ENCODE measurements around the gene RPAP3.

Gene RPAP3

GRCh38 chr12:47745485-47746041 lies 39.7 kb upstream of the RPAP3 start:
- Histone ChIP-seq H3K36me3 (ENCODE audit: insufficient read depth, low read length) (no peaks in the 10 kb centered on the region), H3K4me3 (ENCODE audit: low read depth, low read length, poor library complexity, severe bottlenecking) (no peak overlapping the region), H4K20me1 (ENCODE audit: insufficient read depth, low read length) (no peaks in the 10 kb centered on the region), H3K9me3 (ENCODE audit: low read length) (no peaks in the 10 kb centered on the region), H3K4me2 (ENCODE audit: low read length) (no peak overlapping the region), H2AFZ (ENCODE audit: low read length) (no peak overlapping the region), H3K79me2 (ENCODE audit: insufficient read depth, low read length) (no peaks in the 10 kb centered on the region), H3K9me2 (ENCODE audit: low read depth, low read length) (no peaks in the 10 kb centered on the region), H3K27me3 (ENCODE audit: insufficient read depth, low read length) (no peaks in the 10 kb centered on the region; the same call in 1 of the 2 replicates), H3K9ac (ENCODE audit: low read length) (no peak overlapping the region), H3K27ac (ENCODE audit: low read depth, low read length, poor library complexity, severe bottlenecking) (no peak overlapping the region), H3K4me1 (ENCODE audit: insufficient read depth, low read length, severe bottlenecking) (peaks cover 12% of the 10 kb centered on the region), H3F3A (ENCODE audit: insufficient read depth, low read length) (peaks cover 5% of the 10 kb centered on the region; the same call in 1 of the 2 replicates)
- TF ChIP-seq CTCF (IDR thresholded peaks at IDR 0.05; ENCODE audit: low read length) (no peak), EZH2 (IDR thresholded peaks at IDR 0.05; ENCODE audit: borderline replicate concordance, low read length) (no peak)

GRCh38 chr12:47744778-47745436 lies 39.1 kb upstream of the RPAP3 start:
- Histone ChIP-seq H3K9me3 (ENCODE audit: low read length) (no peaks in the 10 kb centered on the region), H3F3A (ENCODE audit: insufficient read depth, low read length) (peaks cover 5% of the 10 kb centered on the region; the same call in 1 of the 2 replicates), H3K79me2 (ENCODE audit: insufficient read depth, low read length) (no peaks in the 10 kb centered on the region), H3K36me3 (ENCODE audit: insufficient read depth, low read length) (no peaks in the 10 kb centered on the region), H3K4me3 (ENCODE audit: low read depth, low read length, poor library complexity, severe bottlenecking) (no peak overlapping the region), H3K27ac (ENCODE audit: low read depth, low read length, poor library complexity, severe bottlenecking) (no peak overlapping the region), H3K9me2 (ENCODE audit: low read depth, low read length) (no peaks in the 10 kb centered on the region), H2AFZ (ENCODE audit: low read length) (no peak overlapping the region), H3K9ac (ENCODE audit: low read length) (no peak overlapping the region), H3K27me3 (ENCODE audit: insufficient read depth, low read length) (no peaks in the 10 kb centered on the region; the same call in 1 of the 2 replicates), H3K4me1 (ENCODE audit: insufficient read depth, low read length, severe bottlenecking) (peaks cover 19% of the 10 kb centered on the region), H3K4me2 (ENCODE audit: low read length) (no peak overlapping the region), H4K20me1 (ENCODE audit: insufficient read depth, low read length) (no peaks in the 10 kb centered on the region)
- TF ChIP-seq CTCF (IDR thresholded peaks at IDR 0.05; ENCODE audit: low read length): no peak
- no peak for TF ChIP-seq EZH2 (IDR thresholded peaks at IDR 0.05; ENCODE audit: borderline replicate concordance, low read length)

- peaks cover 23% of the 10 kb centered on the region for H3K4me1 ChIP-seq (ENCODE audit: insufficient read depth, low read length, severe bottlenecking)
- no peaks in the 10 kb centered on the region for H4K20me1 ChIP-seq (ENCODE audit: insufficient read depth, low read length)
- H3K27me3 ChIP-seq (ENCODE audit: insufficient read depth, low read length): no peaks in the 10 kb centered on the region
These were observed 38.3 kb upstream of the RPAP3 start for GRCh38 chr12:47744005-47744651.

More at GRCh38 chr12:47744005-47744651, 38.3 kb upstream of the RPAP3 start:
- no peaks in the 10 kb centered on the region for H3K36me3 ChIP-seq (ENCODE audit: insufficient read depth, low read length)
- H3F3A ChIP-seq (ENCODE audit: insufficient read depth, low read length): peaks cover 5% of the 10 kb centered on the region; the same call in 1 of the 2 replicates
- no peak overlapping the region for H3K4me2 ChIP-seq (ENCODE audit: low read length)
- no peak overlapping the region for H3K9ac ChIP-seq (ENCODE audit: low read length)
- H3K4me3 ChIP-seq (ENCODE audit: low read depth, low read length, poor library complexity, severe bottlenecking): no peak overlapping the region
- H3K27ac ChIP-seq (ENCODE audit: low read depth, low read length, poor library complexity, severe bottlenecking): no peak overlapping the region
- H3K9me2 ChIP-seq (ENCODE audit: low read depth, low read length): no peaks in the 10 kb centered on the region
- no peak overlapping the region for H2AFZ ChIP-seq (ENCODE audit: low read length)
- TF ChIP-seq EZH2 (IDR thresholded peaks at IDR 0.05; ENCODE audit: borderline replicate concordance, low read length): no peak
- peak; percentile 75 for TF ChIP-seq CTCF (IDR thresholded peaks at IDR 0.05; ENCODE audit: low read length)
- H3K79me2 ChIP-seq (ENCODE audit: insufficient read depth, low read length): no peaks in the 10 kb centered on the region
- H3K9me3 ChIP-seq (ENCODE audit: low read length): no peaks in the 10 kb centered on the region
